Fibroblast of skin of left quadriceps (primary cell): ENCODE data around the gene RTN4RL1.
A peak's percentile ranks its signal among the peaks of the same experiment; 100 is the strongest.
"Not testable (repeated sequence)": the region's sequence is repeated elsewhere in the genome, so short reads cannot be mapped to it uniquely, and the experiment has no call there.

ENCODE experiments used
- DNase-seq, 2 experiments: peaks; one replicate each; pipeline ENCODE4 v3.0.0-alpha.2; 2013; ENCODE audit warnings: low read depth in 2 of 2

RTN4RL1 gene

DNA sequence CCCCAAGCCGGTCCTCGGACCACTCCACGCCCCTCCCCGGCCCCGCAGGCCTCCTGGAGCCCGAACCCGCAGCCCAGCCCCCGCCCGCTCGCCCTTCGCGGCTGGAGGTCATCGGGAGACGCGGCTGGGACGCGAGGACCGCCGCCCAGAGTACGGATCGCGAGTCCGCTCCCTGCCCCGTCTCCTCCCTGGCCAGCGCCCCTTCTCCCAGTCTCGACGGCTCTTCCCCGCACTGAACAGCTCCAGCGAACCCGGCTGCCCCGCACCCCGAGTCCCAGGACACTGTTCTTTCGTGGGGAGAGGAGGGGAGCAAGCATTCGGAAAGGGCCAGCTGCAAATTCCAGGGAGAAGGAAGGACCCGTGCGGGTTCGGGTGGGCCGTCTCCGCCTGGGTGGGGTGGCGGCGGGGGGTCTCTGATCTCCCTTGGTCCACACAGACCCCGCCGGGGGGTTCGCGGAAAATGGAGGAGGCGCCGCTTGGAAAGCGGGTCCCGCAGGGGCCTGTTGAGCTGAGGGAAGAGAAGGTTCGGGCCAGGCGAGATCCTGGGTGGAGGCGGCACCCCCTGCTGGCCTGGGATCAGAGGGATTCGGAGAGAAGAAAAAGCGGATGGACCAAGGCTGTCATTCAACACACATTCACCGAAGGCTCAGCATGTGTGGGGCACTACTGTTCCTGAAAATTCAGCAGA, 632 bp upstream of the RTN4RL1 start:
- DNase-seq = no peak

DNA sequence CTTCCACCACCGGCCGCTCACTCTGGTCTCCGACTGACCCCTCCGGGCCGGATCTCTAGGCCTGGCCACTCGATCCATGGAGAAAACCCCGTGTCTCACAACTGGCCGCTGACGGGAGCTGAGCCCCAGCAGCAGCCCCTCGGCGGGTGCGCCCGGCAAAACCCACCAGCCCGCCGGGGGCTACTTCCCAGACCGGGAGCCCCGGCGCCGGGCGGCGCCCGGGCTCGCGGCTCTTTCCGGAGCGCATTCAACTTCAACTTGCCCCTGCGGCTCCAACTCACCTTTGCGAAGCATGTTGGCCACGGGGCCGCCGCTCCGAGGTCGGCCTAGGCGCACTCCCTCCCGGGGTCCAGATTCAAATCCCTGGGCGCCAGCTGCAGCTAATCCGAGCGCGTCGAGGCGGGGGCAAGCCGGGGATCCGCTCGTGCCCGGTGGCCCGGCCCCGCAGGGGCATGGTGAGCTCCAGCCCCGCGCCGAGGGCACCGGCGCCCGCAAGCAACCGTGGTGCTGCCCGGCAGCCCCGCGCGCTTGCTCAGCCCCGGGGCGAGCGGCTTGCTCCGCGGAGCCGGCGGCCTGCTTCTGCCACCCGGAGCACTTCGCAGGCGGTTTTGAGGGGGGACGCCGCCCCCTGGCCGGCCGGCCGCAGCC, 438 bp downstream of the RTN4RL1 start:
- DNase-seq = no peak

DNA sequence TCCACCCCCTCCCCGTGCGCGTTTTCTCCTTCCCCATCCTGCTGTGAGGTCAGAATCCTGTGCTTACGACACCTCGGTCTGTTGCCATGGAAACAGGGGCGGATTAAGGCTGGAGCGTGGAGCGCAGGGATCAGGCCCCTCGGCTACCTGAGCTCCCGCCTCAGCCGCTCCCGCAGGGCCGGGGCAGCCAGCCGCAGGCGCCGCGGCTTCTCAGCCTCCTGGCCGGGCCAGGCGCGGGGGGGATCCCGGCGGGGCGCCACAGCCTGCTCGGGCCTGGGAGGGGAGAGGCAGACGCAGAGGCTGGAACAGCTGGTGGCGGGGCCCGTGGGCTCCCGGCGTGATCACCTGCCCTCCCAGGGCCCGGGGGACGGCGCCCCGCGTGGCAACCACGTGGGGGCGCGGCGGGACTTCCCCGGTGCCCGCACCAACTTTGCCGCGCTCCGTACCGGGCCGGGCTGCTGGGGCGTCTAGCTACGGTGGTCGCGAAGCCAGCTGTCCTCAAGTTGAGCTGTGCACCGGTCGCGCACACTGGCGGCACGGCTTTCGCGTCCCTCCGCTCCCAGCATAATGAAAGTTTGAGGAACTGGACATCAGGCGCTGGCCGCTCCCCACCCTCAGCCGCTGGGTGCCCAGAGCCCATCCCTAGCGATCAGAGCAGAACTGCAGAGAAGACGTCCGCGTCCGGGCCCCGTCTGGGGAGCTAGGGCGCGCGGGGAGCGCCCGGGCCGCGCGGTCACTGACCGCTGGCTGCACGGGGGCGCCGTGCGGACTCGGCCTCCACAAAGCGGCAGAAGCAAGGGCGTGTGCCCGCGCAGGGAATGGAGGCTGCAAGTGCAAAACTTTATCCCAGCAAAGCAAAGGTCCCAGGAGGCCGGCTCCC, 1.2 kb downstream of the RTN4RL1 start:
- DNase-seq = no peak

DNA sequence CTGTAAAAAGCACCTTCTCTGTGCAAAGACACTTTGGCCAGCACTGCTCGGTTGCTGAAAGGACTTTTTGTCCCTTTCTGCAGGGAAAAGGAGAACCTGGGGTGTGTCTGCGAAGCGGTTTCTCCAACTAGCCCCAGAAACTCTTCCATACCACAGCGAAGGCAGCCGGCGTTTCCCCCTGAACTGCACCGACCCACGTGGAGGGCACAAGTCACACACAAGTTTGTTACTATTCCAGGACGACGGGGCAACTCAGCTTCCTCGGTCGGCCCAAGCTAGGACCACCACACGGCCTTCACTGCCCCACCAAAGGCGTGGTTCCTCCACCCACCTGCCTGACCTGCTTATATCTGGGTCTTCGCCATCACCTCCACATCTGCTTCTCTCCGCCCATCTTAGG, 1.9 kb downstream of the RTN4RL1 start:
- no peak for DNase-seq

DNA sequence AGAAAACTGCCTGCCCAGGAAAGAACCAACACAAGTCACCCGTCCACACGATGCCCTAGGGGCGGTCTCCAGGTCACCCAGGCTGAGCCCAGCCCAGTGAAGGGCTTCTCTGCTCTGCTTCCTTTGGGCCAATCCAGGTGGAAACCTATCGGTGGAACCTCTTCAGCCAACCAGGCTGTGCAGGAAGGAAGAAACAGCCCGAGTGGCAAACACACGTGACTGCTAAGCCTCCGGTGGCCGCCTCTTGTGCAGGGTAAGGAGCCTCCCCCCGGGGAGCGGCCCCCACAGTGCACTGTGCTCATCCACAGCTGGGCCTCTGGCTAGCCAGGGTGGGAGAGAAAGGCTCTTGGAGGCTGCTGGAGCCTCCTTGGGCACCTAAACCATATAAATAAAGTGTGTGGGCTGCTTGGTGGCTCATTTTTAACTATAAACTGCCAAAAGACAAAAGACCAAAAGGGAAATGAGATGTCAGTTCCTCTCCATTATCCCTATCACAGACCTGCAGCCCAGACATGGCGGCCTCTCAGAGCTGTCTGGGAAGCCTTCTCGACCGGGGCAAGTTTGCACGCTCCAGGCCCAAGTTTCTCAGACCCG, 2.4 kb downstream of the RTN4RL1 start:
- no peak for DNase-seq

DNA sequence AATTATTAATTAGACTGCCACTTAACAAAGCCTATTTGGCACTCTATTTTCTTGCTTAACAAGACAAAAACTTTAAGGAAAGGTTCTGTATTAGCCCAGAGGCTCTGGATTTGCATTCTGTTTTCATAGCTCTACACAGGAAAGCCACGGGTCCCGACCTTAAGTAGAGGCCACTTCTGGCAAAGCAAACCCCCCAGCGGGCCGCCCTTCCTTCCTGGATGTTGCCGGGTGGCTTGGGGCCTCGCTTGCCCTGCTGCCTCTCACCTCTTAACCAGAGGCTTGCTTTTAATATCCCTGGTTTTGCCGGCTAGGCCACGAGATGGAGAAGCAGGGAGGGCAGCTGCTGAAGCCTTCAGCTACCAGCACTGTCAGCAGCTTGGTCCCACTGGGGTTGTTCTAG, 4.4 kb downstream of the RTN4RL1 start:
- DNase-seq = no peak

DNA sequence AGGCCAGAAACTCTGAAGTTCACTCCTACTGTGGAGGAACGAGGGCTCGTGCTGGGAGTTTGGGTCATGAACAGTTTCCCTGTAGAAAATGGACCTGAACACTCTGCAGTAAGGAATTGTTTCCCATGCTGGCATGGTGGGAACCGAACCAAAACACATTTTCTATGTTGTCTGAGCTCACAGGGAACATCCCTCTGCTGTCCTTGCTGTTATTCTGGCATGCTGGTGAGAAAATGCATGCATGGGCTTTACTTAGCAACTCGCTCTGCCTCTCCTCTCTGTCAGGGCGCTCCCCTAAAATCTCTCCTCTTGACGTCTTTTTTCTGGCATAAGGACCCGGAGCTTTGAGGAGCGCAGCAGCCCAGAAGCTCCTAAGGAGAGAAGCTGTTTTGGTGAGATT, 5.4 kb downstream of the RTN4RL1 start:
- no peak for DNase-seq

DNA sequence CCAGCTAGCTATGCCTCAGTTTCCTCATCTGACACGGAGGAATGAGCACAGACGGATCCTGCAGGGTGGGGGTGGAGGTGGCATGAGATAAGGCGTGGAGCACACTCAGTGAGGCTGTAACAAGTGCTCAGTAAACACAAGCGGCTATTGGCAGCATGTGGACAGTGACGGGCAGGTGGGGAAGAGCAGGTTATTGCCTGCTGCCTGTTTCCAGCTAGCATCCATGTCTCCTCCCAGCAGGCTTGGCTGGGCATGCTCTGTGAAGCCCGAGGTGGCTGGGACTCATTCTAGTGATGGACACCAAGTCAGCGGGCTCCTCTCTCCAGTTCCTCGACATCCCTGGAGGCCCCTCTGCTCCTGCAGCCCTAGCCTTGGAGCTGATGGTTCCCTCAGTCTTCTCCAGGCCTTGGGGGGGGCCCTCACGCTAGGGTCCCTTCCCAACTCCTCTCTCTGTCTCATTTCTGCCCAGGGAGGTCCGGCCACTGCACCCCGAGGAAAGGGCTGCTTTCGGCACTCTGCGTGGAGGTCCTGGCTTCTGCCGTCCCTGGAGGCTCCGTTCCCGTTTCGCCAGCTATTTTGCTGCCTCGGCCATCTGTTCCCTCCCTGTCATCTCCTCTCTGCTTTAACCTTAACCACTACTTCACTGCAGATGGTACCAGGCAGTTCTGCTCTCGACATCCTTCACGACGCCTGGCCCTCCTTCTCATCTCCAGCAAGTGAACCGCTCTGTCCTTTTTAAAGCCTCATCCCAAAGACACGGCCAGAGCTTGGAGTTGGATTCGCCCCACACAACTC, 6.2 kb downstream of the RTN4RL1 start:
- no peak for DNase-seq

DNA sequence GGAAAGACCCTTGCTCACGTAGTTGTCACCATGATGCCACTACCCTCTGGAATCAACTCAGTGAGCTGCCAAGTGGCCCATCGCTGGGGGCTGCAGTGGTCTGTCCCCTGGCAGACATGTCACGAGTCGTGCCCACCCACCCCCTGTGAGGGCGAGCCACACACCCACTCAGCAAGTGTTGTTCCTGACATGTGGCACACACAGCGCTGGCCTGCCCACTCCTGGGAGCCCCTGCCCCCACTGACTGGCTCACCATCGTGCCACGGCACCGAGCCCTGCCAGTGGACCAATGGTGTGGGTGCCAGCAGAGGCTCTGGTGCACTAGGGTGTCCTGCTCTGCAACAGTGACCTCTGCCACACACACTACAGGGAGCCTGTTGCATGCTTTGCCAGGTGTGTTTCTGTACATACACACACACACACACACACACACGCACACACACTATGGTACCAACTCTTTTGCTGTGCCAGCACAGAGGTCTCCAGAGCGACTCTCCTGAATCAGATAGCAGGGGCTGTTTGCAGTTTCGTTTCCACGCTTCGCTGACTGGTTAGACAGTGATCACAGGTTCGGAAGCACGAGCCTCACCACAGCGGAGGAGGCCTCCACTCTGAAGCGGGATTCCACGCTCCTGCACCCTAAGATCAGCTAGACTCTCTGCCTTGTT, 7.7 kb downstream of the RTN4RL1 start:
- DNase-seq = no peak

DNA sequence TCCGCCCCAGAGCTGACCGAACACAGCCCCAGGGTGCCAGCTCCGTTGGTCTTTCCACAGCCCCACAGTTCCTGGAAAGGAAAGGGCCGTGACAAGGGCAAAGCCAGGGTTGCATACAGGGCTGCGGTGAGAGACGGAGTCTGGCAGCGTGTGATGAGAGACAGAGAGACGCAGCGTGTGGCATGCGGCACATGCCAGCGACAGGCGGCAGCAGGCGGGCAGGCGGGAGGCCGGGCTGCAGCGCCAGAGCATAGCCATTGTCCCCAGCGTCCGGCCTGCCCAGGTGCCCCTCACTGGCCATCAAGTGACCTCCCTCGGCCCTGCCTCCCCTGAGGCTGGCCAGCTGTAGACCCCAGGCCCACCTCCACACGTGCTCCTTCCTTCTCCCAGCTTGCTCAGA, 8.6 kb downstream of the RTN4RL1 start:
- DNase-seq = no peak

DNA sequence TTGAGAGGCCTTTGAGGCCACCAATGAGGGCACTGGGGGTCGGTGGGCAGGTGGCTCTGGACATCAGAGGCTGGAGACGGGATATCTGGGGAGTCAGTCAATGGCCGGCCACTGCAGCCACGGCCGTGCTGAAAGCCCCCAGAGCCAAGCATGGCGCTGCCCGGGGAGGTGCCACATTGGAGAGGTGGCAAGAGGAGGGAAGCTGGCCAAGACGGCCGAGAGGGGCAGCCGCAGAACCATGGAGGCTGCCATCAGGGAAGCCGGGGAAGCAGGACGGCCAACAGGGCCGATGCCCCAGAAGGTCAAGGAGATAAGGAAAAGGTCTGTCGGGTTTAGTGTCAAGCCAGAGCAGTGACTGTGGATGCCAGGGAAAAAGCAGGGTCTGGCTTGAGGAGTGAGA, 9.8 kb downstream of the RTN4RL1 start:
- no peak for DNase-seq

DNA sequence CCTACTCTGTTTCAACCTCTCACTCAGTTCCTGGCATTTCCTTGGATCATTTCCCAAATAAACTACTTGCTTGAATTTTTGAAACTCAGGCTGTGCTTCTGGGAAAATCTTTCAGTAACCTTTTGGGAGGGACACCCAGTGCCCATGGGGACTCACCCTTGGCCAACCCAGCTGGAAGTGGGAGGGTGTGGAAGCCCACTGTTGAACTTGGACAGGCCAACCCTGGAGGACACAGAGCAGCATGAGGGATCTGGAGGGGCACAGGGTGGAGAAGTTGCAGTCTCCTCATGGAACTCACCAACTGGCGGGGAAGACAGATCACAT, 11.2 kb downstream of the RTN4RL1 start:
- no peak for DNase-seq

DNA sequence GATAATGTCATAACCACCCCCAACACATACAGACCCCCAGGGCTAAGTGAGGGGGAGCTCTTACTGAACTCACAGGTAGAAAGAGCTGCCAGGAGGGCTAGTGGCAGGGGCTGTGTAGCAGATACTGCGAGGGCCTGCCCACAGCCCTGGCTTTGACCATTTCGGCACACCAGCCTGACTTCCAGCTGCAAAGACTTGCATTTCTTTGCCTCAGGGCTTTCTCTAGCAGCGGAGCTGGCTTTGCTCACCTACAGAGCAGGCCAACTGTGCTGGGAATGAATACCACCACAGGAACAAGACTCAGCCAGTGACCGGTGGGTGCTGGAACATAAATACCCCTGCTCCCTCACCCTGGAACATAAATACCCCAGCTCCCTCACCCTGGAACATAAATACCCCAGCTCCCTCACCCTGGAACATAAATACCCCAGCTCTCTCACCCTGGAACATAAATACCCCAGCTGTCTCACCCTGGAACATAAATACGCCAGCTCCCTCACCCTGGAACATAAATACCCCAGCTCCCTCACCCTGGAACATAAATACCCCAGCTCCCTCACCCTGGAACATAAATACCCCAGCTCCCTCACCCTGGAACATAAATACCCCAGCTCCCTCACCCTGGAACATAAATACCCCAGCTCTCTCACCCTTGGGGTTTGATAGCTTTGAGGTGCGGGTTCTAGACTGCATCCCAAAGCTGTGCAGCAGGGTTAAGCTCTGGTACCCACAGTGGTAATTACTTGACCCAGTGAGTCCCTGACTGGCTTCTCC, 11.7 kb downstream of the RTN4RL1 start:
- DNase-seq = not testable (repeated sequence)

DNA sequence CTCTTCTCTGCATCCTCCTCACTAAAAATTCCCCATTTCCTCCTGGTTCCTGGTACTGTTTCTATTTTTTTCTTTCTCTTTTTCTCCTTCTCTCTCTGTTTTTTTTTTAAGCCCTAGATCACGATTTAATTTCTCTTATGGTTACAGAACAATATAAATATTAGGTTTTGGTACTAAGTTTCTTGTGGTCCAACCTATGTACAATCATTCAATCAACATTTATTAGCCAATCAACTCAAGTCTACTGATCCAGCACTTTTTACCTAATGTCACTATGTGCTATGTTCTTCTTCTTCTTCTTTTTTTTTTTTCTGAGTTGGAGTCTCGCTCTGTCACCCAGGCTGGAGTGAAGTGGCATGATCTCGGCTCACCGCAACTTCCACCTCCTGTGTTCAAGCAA, 12.6 kb downstream of the RTN4RL1 start:
- DNase-seq = no peak

DNA sequence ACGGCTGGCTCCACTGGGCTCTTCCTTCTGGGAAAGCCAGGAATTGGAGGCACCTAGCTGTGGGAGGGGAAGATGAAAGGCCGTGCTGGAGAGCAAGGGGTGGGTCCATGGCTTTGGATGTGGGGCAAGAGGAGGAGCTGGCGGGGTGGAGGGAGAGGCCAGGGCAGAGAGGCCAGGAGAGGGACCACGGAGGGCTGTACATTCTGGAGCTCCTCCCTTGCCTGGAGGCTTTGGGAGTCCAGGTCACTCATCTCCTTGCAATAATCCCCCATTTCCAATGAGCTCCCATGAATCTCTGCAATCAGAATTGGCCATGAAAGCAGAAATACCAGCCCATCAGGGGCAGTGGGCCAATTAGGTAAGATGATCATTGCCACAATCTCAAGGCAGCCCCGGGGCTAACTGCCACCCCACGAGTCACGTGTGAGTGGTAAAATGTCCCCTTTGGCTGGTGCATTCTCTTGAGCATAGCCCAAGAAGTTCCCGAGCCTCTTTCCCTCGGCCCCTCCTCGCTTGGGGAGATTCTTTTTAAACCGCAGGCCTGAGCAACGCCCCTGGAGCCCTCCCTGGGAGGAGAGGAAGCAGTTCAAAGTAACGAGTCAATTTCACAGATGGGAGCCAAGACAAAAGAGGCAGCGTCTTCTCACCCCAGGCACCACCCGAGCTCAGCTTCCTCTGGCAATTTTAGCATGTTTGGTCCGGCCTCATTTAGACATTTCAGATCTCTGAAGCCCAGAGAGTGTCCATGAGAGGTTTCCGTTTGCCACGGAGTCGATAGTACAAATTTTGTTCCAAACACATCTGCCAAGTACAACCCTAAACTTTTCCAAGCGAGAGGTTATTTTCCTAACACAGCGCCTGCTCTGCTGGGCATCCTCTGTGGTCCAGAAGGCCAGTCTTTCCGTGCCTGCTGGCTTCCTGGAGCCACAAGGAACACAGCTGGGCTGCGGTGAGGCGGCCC, 13.4 kb downstream of the RTN4RL1 start:
- DNase-seq = peak in 1 of 2 experiments; percentile 31

DNA sequence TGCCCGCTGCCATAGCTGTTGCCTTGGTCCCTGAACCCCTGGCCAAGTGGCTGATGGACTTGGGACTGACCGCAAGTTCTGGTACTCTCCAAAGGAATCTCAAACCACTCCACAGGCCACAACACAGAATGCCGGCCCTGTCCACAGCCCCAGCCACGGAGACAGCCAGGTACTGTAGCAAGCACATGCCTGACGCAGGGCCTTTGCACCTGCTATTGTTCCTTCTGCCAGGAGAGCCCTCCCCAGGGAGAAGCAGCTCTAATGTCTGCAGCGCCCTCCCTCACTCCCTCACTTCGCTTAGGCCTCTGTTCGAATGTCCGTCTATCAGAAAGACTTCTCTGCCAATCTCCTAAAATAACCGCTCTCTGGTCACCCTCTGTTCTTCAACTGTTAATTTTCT, 15.4 kb downstream of the RTN4RL1 start:
- DNase-seq = no peak

DNA sequence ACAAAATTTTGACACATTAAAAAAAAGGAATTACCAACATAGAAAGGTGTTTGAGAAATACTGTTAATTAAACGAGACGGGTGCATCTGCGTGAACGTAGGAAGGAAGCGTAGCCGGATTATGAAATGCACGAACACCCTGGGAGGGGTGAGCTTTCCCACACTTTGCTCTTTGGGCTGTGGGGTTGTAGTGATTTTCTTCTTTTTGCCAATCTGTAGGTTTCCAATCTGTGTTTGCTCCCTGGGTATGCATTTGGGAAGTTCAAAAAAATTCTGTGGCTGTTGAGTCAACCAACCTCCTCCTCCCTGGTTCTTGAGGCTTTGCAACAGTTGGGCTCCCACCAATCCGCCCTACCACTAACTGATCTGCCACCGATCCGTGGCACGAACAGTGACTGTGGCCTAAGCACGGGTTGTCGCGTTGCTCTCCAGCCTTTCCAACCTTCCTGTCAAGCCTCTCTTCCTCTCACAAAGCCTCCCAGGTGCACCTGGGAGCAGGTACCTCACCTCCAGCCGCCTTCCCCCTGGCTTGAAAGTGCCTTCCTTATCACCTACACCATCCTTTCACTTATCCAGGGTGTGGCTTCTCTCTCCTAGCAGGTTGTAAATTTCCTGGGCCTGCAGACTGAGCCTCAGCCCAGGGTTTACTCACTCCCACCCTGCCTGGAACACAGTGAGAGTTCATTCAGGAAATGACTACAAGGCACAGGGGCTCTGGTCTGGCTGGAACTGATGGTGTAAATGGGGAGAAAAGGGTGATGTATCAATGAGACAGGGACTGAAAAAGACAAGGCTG, 16.6 kb downstream of the RTN4RL1 start:
- DNase-seq = no peak

DNA sequence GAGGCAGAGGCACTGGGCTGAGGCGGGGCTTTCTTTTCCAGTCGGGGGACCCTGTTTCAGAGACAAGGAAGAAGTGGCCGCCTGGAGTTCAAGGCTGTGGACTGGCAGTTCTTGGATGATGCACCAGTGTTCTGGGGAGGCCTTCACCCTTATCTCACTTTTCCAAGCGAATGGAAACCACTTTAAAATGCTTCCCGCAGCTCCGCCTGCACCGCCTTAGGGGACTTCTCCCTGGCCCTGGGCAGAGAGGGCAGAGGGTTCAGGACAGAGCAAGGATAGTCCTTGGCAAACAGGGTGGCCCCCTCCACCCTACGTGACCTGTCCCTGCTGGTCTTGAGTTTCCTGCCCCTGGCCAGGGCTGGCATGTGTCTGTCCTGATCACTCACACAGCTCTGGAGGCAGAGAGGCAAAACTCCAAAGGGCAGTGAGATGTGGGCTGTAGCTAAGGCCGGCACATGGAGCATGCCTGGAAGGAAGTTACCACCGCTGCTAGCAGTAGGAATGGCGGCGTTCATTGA, 20.6 kb downstream of the RTN4RL1 start:
- DNase-seq = no peak
